Left lung (tissue), 10 donors: ENCODE measurements around the gene FCN1. TPM values are rescaled to one million over a fixed set of nuclear protein-coding genes. Genes with fewer than 3 reads are reported as not detected.
A peak's percentile ranks its signal among the peaks of the same experiment; 100 is the strongest.

Source experiments
- ATAC-seq: fragments of 200-7000 bp; cut with Tn5 transposase; one replicate; pipeline ENCODE4 v1.9.1; 2020; ENCODE audit warnings: moderate library complexity
- DNase-seq, 4 donors: peaks; one replicate each; pipeline ENCODE4 v3.0.0-alpha.2; 2013 to 2020
- H3K27ac ChIP-seq, 2 donors: fragments of 200-600 bp; sonication (generic) in 1 of 2; one replicate each; pipeline versions ENCODE4 v1.5.0 to v1.8.0; 2020 to 2021
- H3K27me3 ChIP-seq, 2 donors: fragments of 200-600 bp; sonication (generic) in 1 of 2; one replicate each; pipeline versions ENCODE4 v1.5.0 to v1.8.0; 2020 to 2021
- H3K36me3 ChIP-seq, 2 donors: fragments of 200-600 bp; sonication (generic) in 1 of 2; one replicate each; pipeline versions ENCODE4 v1.5.0 to v1.8.0; 2020 to 2021
- H3K4me1 ChIP-seq, 2 donors: fragments of 200-600 bp; one replicate each; pipeline ENCODE4 v1.8.0; 2021
- H3K4me3 ChIP-seq, 2 donors: fragments of 200-600 bp; sonication (generic) in 1 of 2; one replicate each; pipeline versions ENCODE4 v1.5.0 to v1.8.0; 2020 to 2021; ENCODE audit warnings: mild to moderate bottlenecking in 1 of 2
- H3K9me3 ChIP-seq, 2 donors: fragments of 200-600 bp; sonication (generic) in 1 of 2; one replicate each; pipeline versions ENCODE4 v1.5.0 to v1.8.0; 2020 to 2021
- intact Hi-C, 2 donors: fragments of 100-400 bp; cut with DNase I; formaldehyde crosslinking; loops; one replicate each; pipeline versions ENCODE4 v1.11.2 to v1.14.2; 2022
- polyA plus RNA-seq, 6 donors: library from polyadenylated mRNA; unstranded; fragments of 120-200 nt; gene quantifications; one replicate each; pipeline ENCODE4 v1.2.1, GENCODE V29; 2013; ENCODE audit not compliant: insufficient read length in 6 of 6
- total RNA-seq, 2 donors: library from RNA; stranded (reverse); fragmentation: NEBNext Ultra II Directional; extraction: Animal tissue kit (Norgen Biotek cat#: 25700); gene quantifications; one replicate each; pipeline ENCODE4 v1.2.1, GENCODE V29; 2021
- TF ChIP-seq, protein P1 (sequence below), 2 donors: fragments of 200-600 bp; sonication (generic) in 1 of 2; IDR thresholded peaks; one replicate each; pipeline versions ENCODE4 v1.5.0 to v1.8.0; 2021; ENCODE audit warnings: antibody characterized with exemption in 2 of 2
- donor health status: DM: no; HTN: yes; CAD: no.
- donor health status: DM: no; HTN: no; CAD: no.

The FCN1 gene
- total and polyA plus RNA-seq, 8 donors = 3.4 to 72.1 (median 5.7) TPM

- Histone ChIP-seq H3K27ac (no peak overlapping the region), H3K36me3 (no peaks in the 10 kb centered on the region), H3K4me1 (no peaks in the 10 kb centered on the region), H3K4me3 (no peak overlapping the region), H3K27me3 (peaks cover 0 to 23% of the 10 kb centered on the region in 2 donors), H3K9me3 (no peaks in the 10 kb centered on the region)
- ATAC-seq = no peak
- TF ChIP-seq, protein P1, sequence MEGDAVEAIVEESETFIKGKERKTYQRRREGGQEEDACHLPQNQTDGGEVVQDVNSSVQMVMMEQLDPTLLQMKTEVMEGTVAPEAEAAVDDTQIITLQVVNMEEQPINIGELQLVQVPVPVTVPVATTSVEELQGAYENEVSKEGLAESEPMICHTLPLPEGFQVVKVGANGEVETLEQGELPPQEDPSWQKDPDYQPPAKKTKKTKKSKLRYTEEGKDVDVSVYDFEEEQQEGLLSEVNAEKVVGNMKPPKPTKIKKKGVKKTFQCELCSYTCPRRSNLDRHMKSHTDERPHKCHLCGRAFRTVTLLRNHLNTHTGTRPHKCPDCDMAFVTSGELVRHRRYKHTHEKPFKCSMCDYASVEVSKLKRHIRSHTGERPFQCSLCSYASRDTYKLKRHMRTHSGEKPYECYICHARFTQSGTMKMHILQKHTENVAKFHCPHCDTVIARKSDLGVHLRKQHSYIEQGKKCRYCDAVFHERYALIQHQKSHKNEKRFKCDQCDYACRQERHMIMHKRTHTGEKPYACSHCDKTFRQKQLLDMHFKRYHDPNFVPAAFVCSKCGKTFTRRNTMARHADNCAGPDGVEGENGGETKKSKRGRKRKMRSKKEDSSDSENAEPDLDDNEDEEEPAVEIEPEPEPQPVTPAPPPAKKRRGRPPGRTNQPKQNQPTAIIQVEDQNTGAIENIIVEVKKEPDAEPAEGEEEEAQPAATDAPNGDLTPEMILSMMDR (IDR thresholded peaks at IDR 0.05) = no peak
- intact Hi-C loops = no loop called here
- peak in 1 of 4 donors; percentile 19 for DNase-seq
Observed at GRCh38 chr9:134950386-134951210, 32.9 kb upstream of the FCN1 start.

GRCh38 chr9:134949681-134950385, 32.1 kb upstream of the FCN1 start:
- no peaks in the 10 kb centered on the region for H3K36me3 ChIP-seq
- peaks cover 0 to 28% of the 10 kb centered on the region in 2 donors for H3K27me3 ChIP-seq
- no peak overlapping the region for H3K27ac ChIP-seq
- H3K4me1 ChIP-seq = no peaks in the 10 kb centered on the region
- ATAC-seq (no peak), DNase-seq (peak in 1 of 4 donors; percentile 13)
- H3K4me3 ChIP-seq = no peak overlapping the region
- H3K9me3 ChIP-seq = no peaks in the 10 kb centered on the region
- intact Hi-C loops = no loop called here
- TF ChIP-seq, protein P1 (IDR thresholded peaks at IDR 0.05) = no peak

DNA sequence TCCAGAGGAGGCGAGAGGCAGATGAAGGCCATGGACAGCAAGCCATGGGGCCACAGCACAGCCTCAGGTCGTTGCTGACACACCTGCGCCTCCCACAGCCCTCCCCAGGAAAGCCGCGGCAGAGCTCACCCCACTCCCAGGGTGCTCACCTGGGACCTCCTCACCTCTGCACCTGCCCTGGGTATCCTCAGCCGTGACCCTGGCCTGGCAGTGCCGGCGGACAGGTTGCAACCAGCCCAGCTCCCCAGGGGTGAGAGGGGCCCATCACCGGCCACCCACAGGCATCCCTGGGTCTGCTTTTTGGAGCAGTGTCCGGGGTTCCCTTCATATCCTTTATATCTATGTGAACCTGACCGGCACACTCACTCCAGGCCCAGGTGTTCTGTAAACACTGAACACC, 30.4 kb upstream of the FCN1 start:
- Histone ChIP-seq H3K4me3 (no peak overlapping the region), H3K27ac (no peak overlapping the region), H3K27me3 (peaks cover 5 to 45% of the 10 kb centered on the region in 2 donors), H3K4me1 (no peaks in the 10 kb centered on the region), H3K9me3 (no peaks in the 10 kb centered on the region), H3K36me3 (no peaks in the 10 kb centered on the region)
- intact Hi-C loops = no loop called here
- DNase-seq = no peak
- TF ChIP-seq, protein P1 (IDR thresholded peaks at IDR 0.05) = no peak
- no peak for ATAC-seq

DNA sequence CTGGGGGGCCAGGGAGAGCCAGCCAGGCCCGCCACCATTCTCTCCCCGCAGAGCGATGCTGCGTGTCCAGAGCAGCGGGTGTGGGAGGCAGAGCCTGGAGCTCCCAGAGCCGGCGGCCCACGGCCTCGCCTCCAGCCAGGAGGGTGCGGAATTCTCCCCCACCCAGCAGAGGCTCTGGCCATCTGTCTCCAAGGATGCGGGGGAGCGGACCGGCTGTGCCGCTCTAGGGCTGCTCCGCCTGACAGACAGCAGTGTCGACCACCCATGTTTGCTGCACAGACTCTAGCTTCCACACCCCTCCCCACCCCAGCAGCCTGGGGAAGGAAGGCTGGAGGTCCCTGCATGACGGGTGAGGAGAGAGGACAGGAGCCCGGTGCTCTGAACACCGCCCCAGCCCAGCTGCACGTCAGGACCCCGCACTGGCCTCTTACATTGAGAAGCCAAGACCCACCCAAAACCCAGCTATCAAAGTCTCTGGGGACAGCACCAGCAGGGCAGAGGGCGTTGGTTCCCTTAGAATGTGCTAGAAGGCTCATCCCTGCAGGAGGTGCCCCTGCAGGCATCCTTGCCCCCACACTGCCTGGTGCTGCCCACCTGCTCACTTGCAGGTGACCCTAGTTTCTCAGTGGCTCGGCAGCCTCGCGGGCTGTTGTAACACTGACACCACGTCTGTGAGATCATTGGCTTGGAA, 29.7 kb upstream of the FCN1 start:
- Histone ChIP-seq H3K9me3 (no peaks in the 10 kb centered on the region), H3K4me3 (no peak overlapping the region), H3K27ac (no peak overlapping the region), H3K27me3 (peaks cover 5 to 52% of the 10 kb centered on the region in 2 donors), H3K4me1 (no peaks in the 10 kb centered on the region), H3K36me3 (no peaks in the 10 kb centered on the region)
- intact Hi-C loops = no loop called here
- TF ChIP-seq, protein P1 (IDR thresholded peaks at IDR 0.05) = no peak
- ATAC-seq (no peak), DNase-seq (no peak)

- no peaks in the 10 kb centered on the region for H3K9me3 ChIP-seq
- no peak overlapping the region for H3K27ac ChIP-seq
- intact Hi-C loops = no loop called here
- TF ChIP-seq, protein P1 (IDR thresholded peaks at IDR 0.05) = no peak
- no peaks in the 10 kb centered on the region for H3K36me3 ChIP-seq
- H3K4me3 ChIP-seq = no peak overlapping the region
- peaks cover 9 to 59% of the 10 kb centered on the region in 2 donors for H3K27me3 ChIP-seq
- ATAC-seq (no peak), DNase-seq (no peak)
- H3K4me1 ChIP-seq = no peaks in the 10 kb centered on the region
Observed at GRCh38 chr9:134946663-134947062, 29.0 kb upstream of the FCN1 start.
